Brain pericyte (primary cell): ENCODE results near the gene FBF1.

ENCODE experiments used
- DNase-seq: peaks from one replicate; pipeline ENCODE4 v3.0.0-alpha.2; 2012; ENCODE audit warnings: low read depth, low spot score

Gene FBF1

DNA sequence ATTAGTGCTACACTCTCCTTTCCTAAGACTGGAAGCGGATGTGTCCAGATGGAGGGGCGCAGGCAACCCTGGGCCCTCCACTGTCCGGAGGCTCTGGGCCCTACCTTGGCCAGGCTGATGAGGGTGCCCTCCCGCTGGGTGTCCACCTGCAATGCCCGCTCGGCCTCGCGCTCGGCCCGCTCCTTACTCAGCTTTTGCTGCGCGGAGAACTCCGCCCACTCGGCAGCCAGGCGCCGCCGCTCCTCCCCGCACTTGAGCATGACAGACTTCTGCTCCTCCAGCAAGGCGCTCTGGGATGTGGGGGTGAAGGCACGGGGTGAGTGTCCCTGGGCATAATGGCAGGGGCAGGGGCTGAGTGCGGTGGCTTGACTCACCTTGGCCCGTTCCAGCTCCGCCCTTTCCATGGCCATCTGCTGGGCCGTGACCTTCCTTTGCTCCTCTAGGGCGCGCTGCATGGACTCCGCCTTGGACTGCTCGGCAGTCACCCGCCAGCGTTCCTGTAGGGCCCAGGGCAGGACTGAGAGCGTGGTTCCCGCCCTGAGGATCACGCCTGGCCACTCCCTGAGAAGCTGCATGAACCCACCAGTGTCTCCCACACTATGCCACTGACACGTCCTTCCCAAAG, 26.1 kb downstream of the FBF1 start:
- DNase-seq, result no peak

DNA sequence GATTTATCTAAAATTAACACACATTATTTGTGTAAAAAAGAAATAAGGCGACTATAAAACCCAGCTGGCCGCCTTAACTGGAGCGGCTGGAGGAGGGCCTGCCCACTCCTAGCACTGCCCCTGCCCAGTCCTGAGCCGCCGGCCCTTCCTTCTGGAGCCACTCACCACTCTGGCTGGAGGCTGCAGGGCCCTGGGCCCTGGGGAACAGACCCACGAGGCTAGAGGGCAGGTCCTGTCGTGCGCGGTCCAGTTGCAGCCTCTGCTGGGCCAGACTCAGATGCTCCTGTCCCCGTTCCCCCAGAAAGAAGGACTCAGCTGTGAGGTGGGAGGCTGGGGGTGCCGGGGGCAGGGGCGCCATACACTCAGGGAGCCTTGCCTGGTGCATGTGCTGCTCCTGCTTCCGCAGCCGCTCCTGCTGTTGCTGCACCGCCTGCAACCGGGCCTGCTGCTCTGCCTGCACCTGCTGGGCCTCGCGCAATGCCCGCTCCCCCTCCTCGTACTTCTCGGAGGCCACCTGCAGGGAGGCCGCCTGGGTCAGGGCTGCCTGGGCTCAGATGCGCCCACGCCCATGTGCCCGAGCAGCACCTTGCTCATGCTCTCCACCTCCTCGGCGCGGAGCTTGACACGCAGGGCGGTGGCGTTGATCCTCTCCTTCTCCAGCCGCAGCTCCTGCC, 27.2 kb downstream of the FBF1 start:
- DNase-seq, result no peak

DNA sequence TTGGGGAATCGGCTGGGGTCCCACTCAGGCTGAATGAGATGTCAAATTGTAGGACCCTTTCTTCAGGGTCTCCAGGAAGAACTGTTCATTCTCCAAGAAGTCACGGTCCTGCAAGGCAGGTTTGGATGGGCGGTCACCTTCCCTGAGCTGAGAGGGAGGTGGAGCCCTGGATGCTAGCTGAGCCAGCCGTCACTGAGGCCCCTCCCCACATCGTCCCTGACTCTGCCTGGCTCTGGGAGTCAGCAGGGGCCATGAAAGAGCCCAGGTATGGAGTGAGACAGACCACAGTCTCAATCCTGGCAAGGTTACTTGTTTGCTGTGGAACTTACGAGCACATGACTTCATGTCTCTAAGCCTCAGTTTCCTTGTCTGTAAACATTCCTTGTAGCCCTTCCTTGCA, 30.1 kb downstream of the FBF1 start:
- no peak for DNase-seq

DNA sequence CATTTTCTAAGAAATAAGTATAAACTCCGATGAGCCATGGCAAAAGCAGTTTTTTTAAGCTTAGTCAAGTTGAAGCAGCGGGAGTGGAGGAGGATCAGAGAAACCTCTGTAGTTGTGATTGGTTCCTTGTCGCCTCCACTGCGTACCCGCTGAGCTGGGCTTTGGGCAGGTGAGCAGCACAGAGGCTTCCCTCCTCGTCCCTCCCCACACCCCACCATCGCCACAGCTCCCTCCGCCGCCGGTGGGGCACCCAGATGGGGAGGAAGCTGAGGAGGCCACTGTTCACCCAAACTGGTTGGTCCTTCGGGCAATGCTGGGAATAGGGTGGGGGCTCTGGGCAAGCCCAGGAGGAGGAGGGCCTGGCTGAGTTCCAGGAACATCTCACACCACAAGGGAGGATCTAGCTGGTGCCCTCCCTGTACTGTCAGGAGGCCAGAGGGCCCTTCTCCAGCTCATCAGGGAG, 31.0 kb downstream of the FBF1 start:
- DNase-seq, result no peak

DNA sequence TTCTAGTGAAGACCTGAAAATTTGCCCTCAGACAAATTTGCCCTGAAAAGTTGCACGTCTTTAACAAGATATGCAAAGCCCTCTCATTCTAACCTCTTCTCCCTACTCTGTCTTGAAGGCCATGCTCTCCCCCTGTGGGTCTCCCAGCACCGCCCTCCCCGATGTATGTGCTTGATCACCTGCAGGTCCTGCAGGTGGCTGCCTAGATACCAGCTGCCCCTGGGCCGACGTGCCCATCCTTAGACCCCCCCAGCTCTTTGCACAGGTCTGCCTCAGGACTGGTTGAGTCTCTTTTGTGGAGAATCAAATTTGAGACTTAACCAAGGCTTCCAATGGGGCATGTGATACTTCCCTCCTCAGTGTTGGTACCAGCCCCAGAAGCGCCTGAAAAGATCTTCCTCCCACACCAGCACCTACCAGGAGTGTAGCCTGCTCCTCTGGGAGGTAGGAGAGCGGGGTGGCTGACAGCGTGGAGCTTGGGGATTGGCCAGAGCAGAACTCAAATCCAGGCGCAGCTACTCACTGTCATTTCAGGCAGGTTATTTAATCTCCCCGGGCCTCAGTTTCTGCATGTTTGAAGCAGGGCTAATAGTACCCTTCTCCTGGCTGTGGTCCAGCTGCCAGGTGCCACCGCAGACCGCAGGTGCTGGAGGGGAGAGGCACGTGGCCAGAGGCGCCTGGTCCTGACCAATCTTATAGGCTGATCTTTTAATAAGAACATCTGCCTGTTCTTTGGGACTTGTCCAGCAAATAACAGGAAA, 31.6 kb downstream of the FBF1 start:
- DNase-seq, result no peak

DNA sequence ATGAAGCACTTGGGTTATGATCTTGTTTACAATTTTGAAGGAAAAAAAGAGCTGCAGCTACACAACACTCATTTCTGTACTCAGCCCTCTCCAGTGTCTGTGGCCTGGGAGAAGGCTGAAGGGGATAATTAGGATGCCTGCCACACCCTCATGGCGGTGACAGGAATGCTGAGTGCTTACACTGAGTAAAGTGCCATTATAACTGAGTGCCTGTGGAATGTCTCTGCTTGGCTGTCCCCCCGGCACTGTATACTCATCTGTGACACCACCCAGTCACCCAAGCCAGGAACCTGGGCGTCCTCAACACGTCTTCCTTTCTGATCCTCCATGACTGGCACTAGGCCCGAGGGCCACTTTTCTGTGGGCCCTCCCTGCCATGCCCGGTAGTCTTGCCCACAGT, 32.6 kb downstream of the FBF1 start:
- no peak for DNase-seq

DNA sequence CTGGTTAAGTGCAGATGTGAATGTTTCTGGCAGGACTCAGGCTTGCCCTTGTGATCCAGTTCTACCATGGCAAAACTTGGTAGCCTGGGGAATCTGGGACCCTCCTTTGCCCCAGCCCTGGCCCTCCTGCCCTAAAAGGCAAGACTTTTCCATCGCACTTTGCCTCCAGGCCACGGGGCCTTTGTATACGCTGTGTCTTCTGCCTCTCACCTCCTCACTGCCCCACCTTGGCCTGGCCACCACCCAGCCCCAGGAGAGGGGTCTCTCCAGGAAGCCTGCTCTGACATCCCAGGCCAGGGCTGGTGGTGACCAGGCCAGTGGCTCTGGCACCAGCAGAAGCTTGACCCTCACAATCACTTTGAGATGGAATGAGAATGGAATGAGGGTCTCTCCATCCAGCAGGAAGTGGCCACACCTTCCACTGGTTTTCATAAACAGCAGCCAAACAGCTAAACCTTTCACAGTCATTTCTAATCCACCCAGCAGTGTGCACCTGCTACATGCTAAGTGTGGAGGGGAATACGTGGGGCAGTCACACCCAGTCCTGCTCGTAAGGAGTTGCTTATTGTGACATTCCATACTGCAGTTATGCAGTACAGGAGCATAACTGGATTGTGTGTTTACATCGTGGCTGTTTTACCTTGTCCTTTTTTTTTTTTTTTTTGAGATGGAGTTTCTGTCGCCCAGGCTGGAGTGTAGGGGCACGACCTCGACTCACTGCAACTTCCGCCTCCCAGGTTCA, 34.5 kb downstream of the FBF1 start:
- DNase-seq, result no peak

DNA sequence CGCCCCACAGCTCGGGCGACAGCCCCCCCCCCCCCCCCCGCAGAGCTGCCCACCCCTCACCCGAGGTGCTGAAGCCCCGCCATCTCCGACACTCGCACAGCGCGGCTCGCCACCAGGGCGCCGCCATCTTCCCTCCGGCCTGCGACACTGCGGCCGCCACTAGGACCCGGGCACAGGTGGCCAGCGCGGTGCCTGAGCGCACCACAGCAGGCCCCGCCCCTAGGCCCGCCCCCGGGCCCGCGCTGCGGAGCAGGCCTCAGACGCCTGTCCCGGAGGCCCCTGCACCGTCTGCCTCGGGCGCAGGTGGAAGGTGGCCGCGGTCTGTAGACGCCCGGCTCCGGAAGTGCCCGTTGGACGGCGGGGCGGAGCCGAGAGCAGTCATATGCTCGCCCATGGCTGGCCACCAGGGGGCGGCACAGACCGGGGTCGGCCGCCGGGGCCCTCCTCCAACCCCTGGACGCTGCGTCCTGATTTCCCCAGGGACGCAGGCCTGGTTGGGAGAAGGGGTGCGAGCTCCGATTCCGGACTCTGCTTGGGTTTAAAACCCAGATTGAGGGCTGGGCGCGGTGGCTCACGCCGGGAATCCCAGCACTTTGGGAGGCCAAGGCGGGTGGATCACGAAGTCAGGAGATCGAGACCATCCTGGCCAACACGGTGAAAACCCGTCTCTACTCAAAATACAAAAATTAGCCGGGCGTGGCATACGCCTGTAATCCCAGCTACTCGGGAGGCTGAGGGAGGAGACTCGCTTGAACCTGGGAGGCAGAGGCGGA, 35.9 kb downstream of the FBF1 start, which contains the start of gene MRPL38:
TSS of gene MRPL38 (minus strand) at position 136 of the 773 bp plus-strand sequence. CDS start at position 127, 9 bp downstream.
- DNase-seq, result peak; percentile 73

DNA sequence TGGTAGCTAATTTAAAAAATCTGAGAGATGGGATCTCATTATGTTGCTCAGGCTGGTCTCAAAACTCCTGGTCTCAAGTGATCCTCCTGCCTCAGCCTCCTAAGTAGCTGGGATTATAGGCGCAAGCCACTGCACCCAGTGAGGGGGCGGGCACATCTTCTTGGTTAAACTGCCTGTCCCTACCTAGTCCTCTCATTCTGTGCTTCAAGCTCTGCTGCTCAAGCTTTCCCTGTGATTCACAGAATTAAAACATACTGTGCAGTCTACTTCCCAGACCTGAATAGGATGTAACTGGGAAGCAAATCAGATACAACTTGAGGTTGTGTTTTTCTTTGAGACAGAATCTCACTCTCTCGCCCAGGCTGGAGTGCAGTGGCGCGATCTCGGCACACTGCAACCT, 38.4 kb downstream of the FBF1 start:
- no peak for DNase-seq

DNA sequence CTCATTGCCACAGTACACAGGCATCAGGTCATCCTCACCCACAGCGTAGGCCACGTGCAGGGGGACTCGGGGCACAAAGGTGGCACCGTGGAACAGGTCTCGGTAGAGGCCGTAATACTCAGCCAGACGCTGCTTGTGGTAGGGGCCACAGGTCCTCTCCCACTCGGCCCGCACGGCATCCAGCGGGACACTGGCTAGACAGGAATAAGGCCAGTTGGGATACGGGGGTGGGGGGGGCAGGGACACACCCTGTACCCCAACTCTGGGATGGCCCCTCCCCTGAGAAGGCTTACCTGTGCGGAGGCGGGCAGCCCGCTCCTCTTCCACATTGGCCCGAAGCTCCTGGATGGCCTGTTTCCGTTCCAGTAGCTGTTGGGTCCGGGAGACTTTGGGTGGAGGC, 39.1 kb downstream of the FBF1 start:
- DNase-seq, result no peak

DNA sequence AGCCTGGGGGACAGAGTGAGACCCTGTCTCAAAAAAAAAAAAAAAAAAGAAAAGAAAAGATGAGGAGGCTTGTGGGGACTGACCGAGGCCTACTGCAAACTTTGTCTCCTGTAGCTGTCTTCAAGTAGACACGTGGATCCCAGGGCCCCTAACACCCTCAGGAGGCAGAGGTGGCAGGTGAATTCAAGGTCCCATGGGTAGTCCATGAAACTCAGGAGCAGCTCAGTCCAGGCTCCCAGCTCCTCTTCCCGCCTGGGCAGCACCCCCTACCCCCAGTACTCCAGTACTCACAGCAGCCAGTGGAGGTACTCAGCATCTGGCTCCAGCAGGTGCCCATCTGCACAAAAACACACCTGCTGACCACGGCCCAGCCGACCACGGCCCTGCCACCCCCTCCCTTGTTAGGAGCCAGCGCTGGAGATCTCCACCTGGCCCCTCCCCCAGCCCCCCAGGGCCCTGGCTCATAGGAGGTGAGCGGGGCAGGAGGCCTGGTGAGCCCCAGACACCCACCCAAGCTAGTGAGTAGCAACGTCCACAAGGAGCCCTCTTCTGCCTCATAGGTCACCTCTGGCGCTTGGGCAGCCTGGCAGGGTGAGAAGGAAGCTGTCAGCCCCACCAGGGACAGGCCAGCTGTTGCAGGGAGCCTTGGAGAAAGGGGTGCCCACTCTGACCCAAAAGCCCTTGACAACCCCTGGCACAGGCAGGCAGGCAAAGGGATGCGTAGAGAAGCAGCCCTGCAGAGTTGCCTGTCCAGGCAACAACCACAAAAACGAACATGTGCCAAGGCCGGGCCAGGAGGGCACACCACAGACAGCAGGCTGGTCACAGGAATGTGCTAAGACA, 39.9 kb downstream of the FBF1 start:
- no peak for DNase-seq

DNA sequence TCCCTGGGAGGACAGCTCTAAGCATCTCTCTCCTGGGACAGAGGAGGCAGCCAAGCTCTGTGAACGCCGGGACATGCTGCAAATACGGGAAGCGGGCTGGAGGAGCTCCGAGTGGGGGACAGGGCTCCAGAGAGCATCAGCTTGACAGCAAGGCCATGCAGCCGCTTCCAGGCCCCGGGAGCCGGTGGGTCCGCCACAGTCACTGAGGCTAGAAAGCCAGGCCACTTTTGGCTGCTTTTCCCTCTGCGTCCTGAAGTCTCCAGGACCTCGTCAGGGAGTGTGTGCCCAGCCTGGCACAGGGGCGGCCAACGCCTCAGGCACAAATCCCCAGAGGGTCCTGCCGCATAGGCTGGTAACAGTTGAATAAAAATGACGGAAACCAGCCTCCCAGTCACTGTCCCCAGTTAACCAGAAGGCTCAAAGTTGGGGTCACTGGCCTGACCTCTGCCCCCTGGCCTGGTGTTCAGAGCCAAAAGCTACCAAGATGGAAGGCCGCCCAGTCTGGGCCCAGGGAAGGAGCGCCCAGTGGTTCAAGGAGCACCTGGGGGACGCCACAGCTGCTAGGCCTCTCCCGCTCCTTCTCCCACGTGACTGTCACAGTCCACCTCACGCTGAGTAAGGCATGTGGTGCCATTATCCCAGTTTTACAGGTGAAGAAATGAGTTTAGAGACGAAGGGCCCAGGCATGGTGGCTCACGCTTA, 40.9 kb downstream of the FBF1 start:
- no peak for DNase-seq

DNA sequence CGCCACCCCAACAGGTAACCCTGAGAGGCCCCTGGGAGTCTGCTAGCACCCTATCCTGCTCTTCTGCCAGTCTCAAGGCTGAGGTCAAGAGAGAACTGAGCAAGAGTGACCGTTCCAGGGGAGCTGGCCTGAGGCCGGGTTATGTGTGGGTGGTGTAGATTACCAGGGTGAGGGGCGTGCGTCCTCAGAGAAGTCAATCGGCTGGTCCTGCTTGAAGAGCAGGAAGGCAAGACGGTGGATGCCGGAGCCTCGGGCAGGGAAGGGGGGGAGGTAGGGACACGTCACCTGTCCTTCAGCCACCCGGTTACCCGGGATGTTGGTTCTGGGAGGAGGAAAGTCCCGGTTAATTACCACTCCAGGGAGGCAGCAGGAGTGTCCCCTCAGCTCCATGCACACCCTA, 41.5 kb downstream of the FBF1 start:
- DNase-seq, result no peak

DNA sequence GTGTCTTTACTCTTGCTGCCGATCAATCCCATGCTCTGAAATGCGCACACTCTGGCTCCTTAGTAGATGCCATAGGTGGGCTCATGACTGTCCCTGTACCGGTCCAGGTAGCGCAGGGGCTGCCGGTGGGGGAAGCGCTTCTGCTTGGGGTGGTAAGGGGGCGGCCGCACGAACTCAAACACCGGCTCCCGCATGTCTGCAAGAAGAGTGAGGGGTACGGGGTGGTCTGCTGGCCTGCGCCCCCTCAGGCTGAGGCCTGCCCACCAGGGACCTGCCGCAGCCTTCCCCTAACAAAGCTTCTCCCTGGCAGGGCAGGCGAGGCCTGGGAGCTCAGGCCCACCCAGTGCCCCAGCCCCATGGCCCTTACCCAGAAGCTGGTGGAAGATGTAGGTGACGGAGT, 42.1 kb downstream of the FBF1 start:
- no peak for DNase-seq

DNA sequence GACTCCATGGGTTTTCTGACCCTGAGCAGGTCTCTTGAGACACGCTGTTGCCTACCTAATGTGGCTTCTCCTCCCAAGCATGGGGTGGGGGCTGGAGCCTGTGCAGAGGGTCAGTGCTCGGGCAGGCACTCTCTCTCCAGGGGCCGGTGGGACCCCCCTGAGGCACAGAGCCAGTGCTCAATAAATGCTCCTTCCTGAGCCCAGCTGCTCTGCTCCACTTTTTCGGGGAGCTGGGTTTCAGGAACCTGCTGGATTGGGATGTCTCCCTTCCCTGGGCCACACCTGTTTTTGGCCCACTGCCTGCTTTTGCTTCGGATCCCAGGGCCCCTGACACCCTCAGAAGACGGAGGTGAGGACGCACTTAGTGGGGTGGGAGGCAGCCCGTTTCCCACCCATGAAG, 42.8 kb downstream of the FBF1 start:
- no peak for DNase-seq

DNA sequence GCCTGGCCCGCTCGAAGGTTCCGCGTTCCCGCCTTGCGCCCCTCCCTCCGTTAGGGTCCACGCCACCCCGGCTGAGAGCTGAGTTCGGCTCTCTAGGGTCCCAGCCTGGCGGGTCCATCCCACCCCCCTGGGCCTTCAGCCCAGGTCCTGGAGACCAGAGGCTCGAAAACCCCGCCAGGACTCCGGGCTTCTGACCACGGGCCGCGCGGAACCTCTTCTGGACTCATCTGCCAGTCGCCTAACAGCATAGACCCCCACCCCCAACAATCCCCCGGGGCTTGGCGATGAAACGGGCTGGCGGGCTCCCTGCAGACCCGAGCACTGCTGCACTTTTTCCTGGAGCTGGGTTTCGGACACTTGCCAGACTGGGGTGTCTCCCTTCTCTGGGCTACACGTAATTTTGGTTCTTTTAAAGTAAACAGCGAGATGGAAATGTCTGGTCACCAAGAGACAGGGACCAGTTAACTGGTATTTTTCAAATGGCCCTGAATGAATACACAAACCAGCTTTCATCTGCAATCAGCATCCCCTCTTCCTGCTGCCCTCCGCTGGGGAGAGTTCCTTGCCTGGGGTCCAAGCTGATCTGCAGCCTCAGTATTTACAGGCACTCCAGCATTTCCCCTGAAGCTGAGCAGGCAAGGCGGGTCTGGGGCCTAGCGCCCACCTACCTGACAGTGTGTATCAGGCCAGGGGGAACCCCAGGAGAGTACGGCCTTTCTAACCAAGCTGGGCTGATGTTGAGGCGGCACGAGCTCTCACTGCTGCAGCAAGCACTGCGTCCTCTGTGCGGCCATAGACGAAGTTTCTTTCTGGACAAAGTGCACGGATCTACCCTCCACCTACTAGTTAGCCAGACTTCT, 43.5 kb downstream of the FBF1 start:
- DNase-seq, result no peak

DNA sequence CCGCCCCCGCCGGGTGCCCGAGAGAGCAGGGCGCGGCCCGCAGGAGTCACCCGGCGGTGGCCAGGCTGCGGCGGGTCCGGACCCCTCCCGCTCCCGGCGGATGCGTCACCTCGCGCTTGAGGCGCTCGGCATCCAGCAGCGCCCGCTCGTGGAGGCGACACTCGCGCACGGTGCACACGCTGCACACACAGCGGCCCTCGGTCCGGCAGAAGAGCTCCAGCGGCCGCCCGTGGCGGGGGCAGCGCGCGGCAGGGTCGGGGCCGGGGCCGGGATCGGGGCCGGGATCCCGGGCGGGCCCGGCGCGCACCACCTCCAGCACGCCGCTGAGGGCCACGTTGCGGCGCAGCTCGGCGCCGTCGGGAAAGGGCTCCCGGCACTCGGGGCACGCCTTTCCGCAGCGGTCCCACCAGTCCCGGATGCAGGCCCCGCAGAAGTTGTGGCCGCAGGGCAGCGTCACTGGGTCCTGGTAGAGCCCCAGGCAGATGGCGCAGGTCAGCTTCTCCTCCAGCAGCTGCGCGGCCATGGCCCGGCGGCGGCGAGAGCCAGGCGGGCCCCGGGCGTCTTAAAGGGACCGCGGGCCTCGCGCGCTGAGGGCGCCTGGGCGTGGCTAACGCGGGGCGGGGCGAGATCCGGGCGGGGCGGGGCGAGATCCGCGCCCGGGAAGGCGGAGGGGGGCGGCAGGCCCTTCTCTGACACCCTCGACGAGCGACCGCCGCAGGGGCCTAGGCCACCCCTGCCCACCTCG, 44.3 kb downstream of the FBF1 start, which contains the start of gene TRIM65:
TSS of gene TRIM65 (minus strand) at position 537 of the 745 bp plus-strand sequence. CDS start at position 523, 14 bp downstream.
- no peak for DNase-seq
